ENCODE data around the gene CCDC60.

The CCDC60 gene

DNA sequence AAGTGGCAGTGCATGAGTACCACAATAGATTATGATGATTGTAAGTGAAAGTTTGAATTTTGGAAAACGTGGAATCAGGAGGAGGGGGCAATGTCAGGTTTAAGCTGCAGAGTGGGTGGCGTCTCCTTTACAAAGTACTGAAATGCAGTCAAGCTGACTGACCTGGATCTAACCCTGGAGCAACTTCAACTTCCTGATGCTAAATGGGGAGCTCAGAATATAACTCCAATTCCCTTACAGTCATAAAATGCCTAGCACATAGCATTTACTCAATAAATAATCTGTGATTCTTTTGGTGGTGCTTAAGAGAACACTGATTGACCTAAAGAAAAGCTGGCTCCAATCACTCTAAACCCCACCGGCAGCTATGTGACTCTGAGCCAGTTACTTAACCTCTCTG, 38.5 kb downstream of the CCDC60 start:
- no peak overlapping the region for H3K4me3 ChIP-seq (ENCODE audit: low read length)
- no peak for DNase-seq (ENCODE audit: low read depth)
- no peak for TF ChIP-seq CTCF (conservative IDR thresholded peaks at IDR 0.05; ENCODE audit: low read depth, low read length)

- DNase-seq (ENCODE audit: low read depth), result no peak
- no peak overlapping the region for H3K4me3 ChIP-seq (ENCODE audit: low read length)
- no peak for TF ChIP-seq CTCF (conservative IDR thresholded peaks at IDR 0.05; ENCODE audit: low read depth, low read length)
Measured at GRCh38 chr12:119373666-119374065, 39.1 kb downstream of the CCDC60 start.

DNA sequence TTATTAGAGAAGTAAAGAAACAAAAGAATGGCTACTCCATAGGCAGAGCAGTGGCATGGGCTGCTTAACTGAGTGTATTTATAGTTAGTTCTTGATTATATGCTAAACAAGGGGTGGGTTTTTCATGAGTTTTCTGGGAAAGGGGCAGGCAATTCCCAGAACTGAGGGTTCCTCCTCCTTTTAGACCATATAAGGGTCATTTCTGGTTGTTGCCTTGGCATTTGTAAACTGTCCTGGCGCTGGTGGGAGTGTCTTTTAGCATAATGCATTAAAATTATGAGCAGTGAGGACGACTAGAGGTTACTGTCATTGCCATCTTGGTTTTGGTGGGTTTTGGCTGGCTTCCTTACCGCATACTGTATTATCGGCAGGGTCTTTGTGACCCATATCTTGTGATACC, 40.1 kb downstream of the CCDC60 start:
- TF ChIP-seq CTCF (conservative IDR thresholded peaks at IDR 0.05; ENCODE audit: low read depth, low read length), result no peak
- no peak overlapping the region for H3K4me3 ChIP-seq (ENCODE audit: low read length)

GRCh38 chr12:119375075-119375882, 40.8 kb downstream of the CCDC60 start:
- no peak for TF ChIP-seq CTCF (conservative IDR thresholded peaks at IDR 0.05; ENCODE audit: low read depth, low read length)
- no peak for DNase-seq (ENCODE audit: low read depth)
- H3K4me3 ChIP-seq (ENCODE audit: low read length), result no peak overlapping the region

More for the DNA sequence above, 40.1 kb downstream of the CCDC60 start:
- DNase-seq (ENCODE audit: low read depth), result no peak

- TF ChIP-seq CTCF (conservative IDR thresholded peaks at IDR 0.05; ENCODE audit: low read depth, low read length), result no peak
- no peak overlapping the region for H3K4me3 ChIP-seq (ENCODE audit: low read length)
- no peak for DNase-seq (ENCODE audit: low read depth)
Measured at GRCh38 chr12:119375883-119376190, 41.3 kb downstream of the CCDC60 start.

DNA sequence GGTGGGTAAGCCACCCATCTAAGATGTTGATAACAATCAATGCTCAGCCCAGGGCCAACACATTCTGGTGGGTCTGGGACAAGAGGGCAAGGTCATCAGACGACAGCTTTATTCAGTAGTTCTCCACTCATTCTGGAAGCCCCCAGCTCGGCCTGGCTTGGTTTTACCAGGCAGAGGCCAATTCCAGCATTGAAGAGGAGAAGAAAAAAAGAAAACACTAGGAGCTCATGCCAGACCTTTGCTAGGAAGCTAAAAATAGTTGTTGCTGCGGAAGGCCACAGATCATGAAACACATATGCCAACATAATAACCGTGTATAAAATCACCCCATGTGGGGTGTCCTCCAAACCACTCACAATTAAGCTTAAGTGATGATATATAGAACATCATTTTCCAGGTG, 44.4 kb downstream of the CCDC60 start:
- DNase-seq (ENCODE audit: low read depth), result no peak
- no peak for TF ChIP-seq CTCF (conservative IDR thresholded peaks at IDR 0.05; ENCODE audit: low read depth, low read length)
- no peak overlapping the region for H3K4me3 ChIP-seq (ENCODE audit: low read length)

GRCh38 chr12:119381471-119382235, 47.1 kb downstream of the CCDC60 start:
- TF ChIP-seq CTCF (conservative IDR thresholded peaks at IDR 0.05; ENCODE audit: low read depth, low read length), result no peak
- no peak overlapping the region for H3K4me3 ChIP-seq (ENCODE audit: low read length)
- DNase-seq (ENCODE audit: low read depth), result no peak
